H9 (cell line): Measurements from ENCODE around the gene KAT7. TPM values are rescaled to one million over a fixed set of nuclear protein-coding genes. Genes with fewer than 3 reads are reported as not detected.

ENCODE experiments used
- DNase-seq: peaks from one replicate; pipeline ENCODE4 v3.0.0-alpha.2; 2017
- H2AFZ ChIP-seq: one replicate; pipeline ENCODE4 v1.6.1; 2013; ENCODE audit warnings: mild to moderate bottlenecking, low read length, control low read depth, moderate library complexity
- H2AK5ac ChIP-seq: 2 replicates; pipeline ENCODE4 v1.6.1; 2013; ENCODE audit warnings: low read length, control low read depth, mixed read lengths; ENCODE audit not compliant: insufficient read length
- H2BK120ac ChIP-seq: one replicate; pipeline ENCODE4 v1.6.1; 2013; ENCODE audit warnings: low read depth, mild to moderate bottlenecking, low read length, control low read depth, inconsistent platforms; ENCODE audit not compliant: poor library complexity, severe bottlenecking
- H2BK12ac ChIP-seq: 2 replicates; pipeline ENCODE4 v1.6.1; 2013; ENCODE audit warnings: low read length, control low read depth, mixed read lengths, low read depth; ENCODE audit not compliant: insufficient read length
- H2BK15ac ChIP-seq: 2 replicates; pipeline ENCODE4 v1.6.1; 2013; ENCODE audit warnings: low read depth, low read length, control low read depth
- H2BK20ac ChIP-seq: one replicate; pipeline ENCODE4 v1.6.1; 2013; ENCODE audit warnings: low read depth, mild to moderate bottlenecking, low read length, control low read depth, inconsistent platforms; ENCODE audit not compliant: poor library complexity, severe bottlenecking
- H2BK5ac ChIP-seq: 2 replicates; pipeline ENCODE4 v1.6.1; 2013; ENCODE audit warnings: low read length, control low read depth, mixed read lengths; ENCODE audit not compliant: insufficient read length
- H3K14ac ChIP-seq: 2 replicates; pipeline ENCODE4 v1.6.1; 2013; ENCODE audit warnings: low read length, control low read depth; ENCODE audit not compliant: insufficient read depth
- H3K18ac ChIP-seq: 2 replicates; pipeline ENCODE4 v1.6.1; 2013; ENCODE audit warnings: low read depth, mild to moderate bottlenecking, mixed read lengths, low read length, control low read depth; ENCODE audit not compliant: insufficient read length
- H3K23ac ChIP-seq: 2 replicates; pipeline ENCODE4 v1.6.1; 2013; ENCODE audit warnings: low read length, control low read depth, mixed read lengths, low read depth; ENCODE audit not compliant: insufficient read length
- H3K23me2 ChIP-seq: 2 replicates; pipeline ENCODE4 v1.6.1; 2013; ENCODE audit warnings: low read depth, mild to moderate bottlenecking, mixed read lengths, low read length, control low read depth; ENCODE audit not compliant: insufficient read length, poor library complexity, severe bottlenecking
- H3K27ac ChIP-seq: 2 replicates; pipeline ENCODE4 v1.5.1; 2013; ENCODE audit warnings: low read length, control low read depth, mixed read lengths, low read depth; ENCODE audit not compliant: insufficient read length
- H3K27me3 ChIP-seq: 2 replicates; pipeline ENCODE4 v1.6.1; 2013; ENCODE audit warnings: low read length, control low read depth, inconsistent platforms; ENCODE audit not compliant: insufficient read depth
- H3K4ac ChIP-seq: 2 replicates; pipeline ENCODE4 v1.6.1; 2013; ENCODE audit warnings: low read depth, mild to moderate bottlenecking, control low read depth, inconsistent platforms, low read length, moderate library complexity
- H3K4me1 ChIP-seq: 2 replicates; pipeline ENCODE4 v1.6.1; 2013; ENCODE audit warnings: low read length, control low read depth, inconsistent platforms; ENCODE audit not compliant: insufficient read depth
- H3K4me2 ChIP-seq: 2 replicates; pipeline ENCODE4 v1.6.1; 2013; ENCODE audit warnings: low read length, control low read depth, mixed read lengths; ENCODE audit not compliant: insufficient read length, insufficient read depth
- H3K56ac ChIP-seq: 2 replicates; pipeline ENCODE4 v1.6.1; 2013; ENCODE audit warnings: low read depth, mild to moderate bottlenecking, mixed read lengths, low read length, control low read depth; ENCODE audit not compliant: insufficient read length
- H3K79me1 ChIP-seq: 2 replicates; pipeline ENCODE4 v1.6.1; 2013; ENCODE audit warnings: low read depth, mild to moderate bottlenecking, moderate library complexity, low read length, control low read depth, inconsistent platforms; ENCODE audit not compliant: insufficient read depth, poor library complexity, severe bottlenecking
- H3K79me2 ChIP-seq: 2 replicates; pipeline ENCODE4 v1.6.1; 2013; ENCODE audit warnings: low read length, control low read depth, inconsistent platforms; ENCODE audit not compliant: insufficient read depth
- H3K9ac ChIP-seq: 2 replicates; pipeline ENCODE4 v1.6.1; 2013; ENCODE audit warnings: low read length, control low read depth, mixed read lengths; ENCODE audit not compliant: insufficient read length; ENCODE audit errors: extremely low read depth
- H3K9me3 ChIP-seq: one replicate; pipeline ENCODE4 v1.6.1; 2013; ENCODE audit warnings: low read depth, low read length, inconsistent platforms; ENCODE audit not compliant: control insufficient read depth
- H3T11ph ChIP-seq: one replicate; pipeline ENCODE4 v1.6.1; 2013; ENCODE audit warnings: mild to moderate bottlenecking, low read length, control low read depth, inconsistent platforms
- H4K20me1 ChIP-seq: one replicate; pipeline ENCODE4 v1.6.1; 2013; ENCODE audit not compliant: control insufficient read depth, insufficient read length, insufficient read depth
- H4K5ac ChIP-seq: 2 replicates; pipeline ENCODE4 v1.6.1; 2013; ENCODE audit warnings: low read depth, mild to moderate bottlenecking, mixed read lengths, low read length, control low read depth; ENCODE audit not compliant: insufficient read length
- H4K8ac ChIP-seq: replicated peaks from 2 replicates; pipeline ENCODE4 v1.6.1; 2013; ENCODE audit warnings: low read length, control low read depth, mixed read lengths, low read depth; ENCODE audit not compliant: insufficient read length
- H4K91ac ChIP-seq: 2 replicates; pipeline ENCODE4 v1.6.1; 2013; ENCODE audit warnings: low read depth, mild to moderate bottlenecking, moderate library complexity, mixed read lengths, low read length, control low read depth; ENCODE audit not compliant: insufficient read length
- H3K27ac Mint-ChIP-seq, 3 experiments: 2 replicates in 2 of 3; 3 replicates in 1 of 3; pipeline ENCODE4 v1.8.0; 2020 to 2021; ENCODE audit warnings: mixed read lengths in 3 of 3, mild to moderate bottlenecking in 1 of 3, moderate library complexity in 1 of 3
- H3K27me3 Mint-ChIP-seq: 2 replicates; pipeline ENCODE4 v1.8.0; 2021; ENCODE audit warnings: low read depth, mild to moderate bottlenecking, moderate library complexity, mixed read lengths
- H3K36me3 Mint-ChIP-seq, 3 experiments: 2 replicates in 2 of 3; 3 replicates in 1 of 3; pipeline ENCODE4 v1.8.0; 2020 to 2021; ENCODE audit warnings: low read depth in 3 of 3, mixed read lengths in 3 of 3; ENCODE audit not compliant: insufficient read depth in 1 of 3
- H3K4me1 Mint-ChIP-seq, 2 experiments: 2 replicates each; pipeline ENCODE4 v1.8.0; 2020; ENCODE audit warnings: mixed read lengths in 2 of 2
- H3K4me3 Mint-ChIP-seq, 2 experiments: 2 replicates in 1 of 2; 3 replicates in 1 of 2; pipeline ENCODE4 v1.8.0; 2020 to 2021; ENCODE audit warnings: mild to moderate bottlenecking in 2 of 2, mixed read lengths in 2 of 2, moderate library complexity in 1 of 2
- H3K9me3 Mint-ChIP-seq, 2 experiments: 2 replicates in 1 of 2; 3 replicates in 1 of 2; pipeline ENCODE4 v1.8.0; 2020; ENCODE audit warnings: mild to moderate bottlenecking in 2 of 2, mixed read lengths in 2 of 2, moderate library complexity in 1 of 2
- WGBS: extraction: QIAGEN DNeasy Blood & Tissue Kit; methylation state at CpG from one replicate; pipeline ENCODE4 v1.1.7; 2013; ENCODE audit warnings: missing lambda C conversion rate, low lambda C conversion rate, mixed read lengths; ENCODE audit not compliant: insufficient read length; ENCODE audit errors: extremely low coverage; 5-methylcytosine and 5-hydroxymethylcytosine counted together
- total RNA-seq: library from RNA; stranded (reverse); gene quantifications from 2 replicates; pipeline ENCODE4 v1.2.1, GENCODE V29; 2021
- TF ChIP-seq, protein P1 (sequence below): fragments of 200-600 bp; sonication (generic); conservative IDR thresholded peaks from 3 replicates; pipeline ENCODE4 v1.8.0; 2021; ENCODE audit warnings: antibody characterized with exemption, mild to moderate bottlenecking

KAT7 gene
- total RNA-seq, 1 experiment from 2014 or later: 93.1 TPM

GRCh38 chr17:49764559-49765180, 23.8 kb upstream of the KAT7 start:
- Histone ChIP-seq H3K14ac (no peak overlapping the region), H3K9me3 (no peaks in the 10 kb centered on the region), H2BK5ac (no peak overlapping the region), H2AFZ (peak overlapping the region; percentile 24), H2BK20ac (no peak overlapping the region), H4K5ac (no peak overlapping the region), H3K79me2 (peaks cover 11% of the 10 kb centered on the region; the same call in 1 of the 2 replicates), H4K8ac (no peak overlapping the region), H3K79me1 (peaks cover 3% of the 10 kb centered on the region), H3K4me1 (peaks cover 11% of the 10 kb centered on the region), H3K23ac (no peak overlapping the region), H3K4ac (no peak overlapping the region), H3K4me2 (peak overlapping the region; percentile 74), H4K20me1 (no peaks in the 10 kb centered on the region), H3K9ac (no peak overlapping the region), H2BK12ac (no peak overlapping the region), H3K56ac (no peak overlapping the region), H3K18ac (no peak overlapping the region), H3K27me3 (no peaks in the 10 kb centered on the region), H3K23me2 (peaks cover 12% of the 10 kb centered on the region), H3T11ph (no peak overlapping the region), H2BK15ac (no peak overlapping the region), H4K91ac (no peak overlapping the region), H3K27ac (no peak overlapping the region), H2BK120ac (no peak overlapping the region), H2AK5ac (no peak overlapping the region)
- DNase-seq: no peak
- peak overlapping the region in 2 of 3 experiments; percentile 25 to 86; a peak in 2 of 7 replicates for H3K27ac Mint-ChIP-seq
- H3K9me3 Mint-ChIP-seq: no peaks in the 10 kb centered on the region; a peak in 1 of 5 replicates
- no CpG with 5 or more reads among the region's 8 CpGs for WGBS
- TF ChIP-seq, protein P1, sequence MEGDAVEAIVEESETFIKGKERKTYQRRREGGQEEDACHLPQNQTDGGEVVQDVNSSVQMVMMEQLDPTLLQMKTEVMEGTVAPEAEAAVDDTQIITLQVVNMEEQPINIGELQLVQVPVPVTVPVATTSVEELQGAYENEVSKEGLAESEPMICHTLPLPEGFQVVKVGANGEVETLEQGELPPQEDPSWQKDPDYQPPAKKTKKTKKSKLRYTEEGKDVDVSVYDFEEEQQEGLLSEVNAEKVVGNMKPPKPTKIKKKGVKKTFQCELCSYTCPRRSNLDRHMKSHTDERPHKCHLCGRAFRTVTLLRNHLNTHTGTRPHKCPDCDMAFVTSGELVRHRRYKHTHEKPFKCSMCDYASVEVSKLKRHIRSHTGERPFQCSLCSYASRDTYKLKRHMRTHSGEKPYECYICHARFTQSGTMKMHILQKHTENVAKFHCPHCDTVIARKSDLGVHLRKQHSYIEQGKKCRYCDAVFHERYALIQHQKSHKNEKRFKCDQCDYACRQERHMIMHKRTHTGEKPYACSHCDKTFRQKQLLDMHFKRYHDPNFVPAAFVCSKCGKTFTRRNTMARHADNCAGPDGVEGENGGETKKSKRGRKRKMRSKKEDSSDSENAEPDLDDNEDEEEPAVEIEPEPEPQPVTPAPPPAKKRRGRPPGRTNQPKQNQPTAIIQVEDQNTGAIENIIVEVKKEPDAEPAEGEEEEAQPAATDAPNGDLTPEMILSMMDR: no peak
- peak overlapping the region; percentile 47 to 81 for H3K4me3 Mint-ChIP-seq
- no peaks in the 10 kb centered on the region for H3K36me3 Mint-ChIP-seq
- peaks cover 33 to 36% of the 10 kb centered on the region in 2 experiments for H3K4me1 Mint-ChIP-seq
- peaks cover 17% of the 10 kb centered on the region for H3K27me3 Mint-ChIP-seq
